Astrocyte of the cerebellum (primary cell): ENCODE measurements around the gene WDR6.

Experiments
- DNase-seq: peaks from one replicate; pipeline ENCODE4 v3.0.0-alpha.2; 2011; ENCODE audit warnings: low read depth
- H3K4me3 ChIP-seq: 2 replicates; pipeline ENCODE4 v1.5.1; 2011; ENCODE audit warnings: mild to moderate bottlenecking, low read depth, low read length, moderate library complexity
- in situ Hi-C: cut with HindIII; loops from 2 replicates; pipeline ENCODE4 v1.10.0; 2017; ENCODE audit warnings: low sequenced_read_pairs
- TF ChIP-seq, protein P1 (sequence below): IDR thresholded peaks from 2 replicates; pipeline ENCODE4 v1.5.1; 2012; ENCODE audit warnings: low read length, low read depth, moderate library complexity, mild to moderate bottlenecking; ENCODE audit errors: missing control alignments

The WDR6 gene

DNA sequence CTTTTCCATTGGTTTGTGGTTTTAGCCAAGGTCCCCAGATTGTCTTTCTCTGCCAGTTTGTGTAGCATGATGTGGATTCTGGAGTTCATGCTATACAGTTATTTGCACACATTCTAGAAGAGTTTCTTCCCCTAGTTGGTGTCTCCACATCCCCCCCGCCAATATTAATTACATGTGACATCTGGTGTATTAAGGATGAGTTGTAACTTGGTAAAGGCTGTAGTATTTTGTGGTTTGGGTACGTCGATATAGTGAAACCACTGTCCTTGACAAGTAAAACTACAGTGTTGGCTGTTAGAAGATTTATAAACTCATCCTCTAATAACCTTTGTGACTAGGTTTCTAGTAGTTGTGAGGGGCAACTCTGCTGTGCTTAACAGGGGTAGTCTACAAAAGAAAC is 40.8 kb upstream of the WDR6 start:
- no peak overlapping the region for H3K4me3 ChIP-seq
- in situ Hi-C loops = no loop called here
- DNase-seq = no peak
- TF ChIP-seq, protein P1, sequence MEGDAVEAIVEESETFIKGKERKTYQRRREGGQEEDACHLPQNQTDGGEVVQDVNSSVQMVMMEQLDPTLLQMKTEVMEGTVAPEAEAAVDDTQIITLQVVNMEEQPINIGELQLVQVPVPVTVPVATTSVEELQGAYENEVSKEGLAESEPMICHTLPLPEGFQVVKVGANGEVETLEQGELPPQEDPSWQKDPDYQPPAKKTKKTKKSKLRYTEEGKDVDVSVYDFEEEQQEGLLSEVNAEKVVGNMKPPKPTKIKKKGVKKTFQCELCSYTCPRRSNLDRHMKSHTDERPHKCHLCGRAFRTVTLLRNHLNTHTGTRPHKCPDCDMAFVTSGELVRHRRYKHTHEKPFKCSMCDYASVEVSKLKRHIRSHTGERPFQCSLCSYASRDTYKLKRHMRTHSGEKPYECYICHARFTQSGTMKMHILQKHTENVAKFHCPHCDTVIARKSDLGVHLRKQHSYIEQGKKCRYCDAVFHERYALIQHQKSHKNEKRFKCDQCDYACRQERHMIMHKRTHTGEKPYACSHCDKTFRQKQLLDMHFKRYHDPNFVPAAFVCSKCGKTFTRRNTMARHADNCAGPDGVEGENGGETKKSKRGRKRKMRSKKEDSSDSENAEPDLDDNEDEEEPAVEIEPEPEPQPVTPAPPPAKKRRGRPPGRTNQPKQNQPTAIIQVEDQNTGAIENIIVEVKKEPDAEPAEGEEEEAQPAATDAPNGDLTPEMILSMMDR = no peak

DNA sequence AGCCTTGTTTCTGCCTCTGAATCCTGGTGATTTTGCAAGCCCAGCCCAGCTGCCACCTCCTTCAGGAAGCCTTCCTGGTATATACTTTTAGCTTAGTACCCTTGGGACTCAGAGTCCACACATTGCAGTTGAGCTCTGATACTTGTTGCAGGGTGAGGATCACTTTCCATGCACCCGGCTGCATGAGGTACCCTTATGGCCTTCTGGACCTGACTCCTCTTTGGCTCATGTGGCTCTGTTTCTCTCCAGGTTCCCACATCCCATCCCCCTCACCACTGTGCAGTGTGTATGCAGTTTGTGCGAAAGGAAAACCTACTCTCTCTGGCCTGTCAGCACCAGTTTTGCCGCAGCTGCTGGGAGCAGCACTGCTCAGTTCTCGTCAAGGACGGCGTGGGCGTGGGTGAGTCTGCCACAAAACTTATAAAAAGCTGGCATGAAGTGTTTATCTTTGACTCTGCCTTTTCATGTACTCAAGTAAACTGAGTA is 40.3 kb upstream of the WDR6 start:
- no peak for DNase-seq
- no peak overlapping the region for H3K4me3 ChIP-seq
- TF ChIP-seq, protein P1 = no peak
- in situ Hi-C loops = no loop called here

DNA sequence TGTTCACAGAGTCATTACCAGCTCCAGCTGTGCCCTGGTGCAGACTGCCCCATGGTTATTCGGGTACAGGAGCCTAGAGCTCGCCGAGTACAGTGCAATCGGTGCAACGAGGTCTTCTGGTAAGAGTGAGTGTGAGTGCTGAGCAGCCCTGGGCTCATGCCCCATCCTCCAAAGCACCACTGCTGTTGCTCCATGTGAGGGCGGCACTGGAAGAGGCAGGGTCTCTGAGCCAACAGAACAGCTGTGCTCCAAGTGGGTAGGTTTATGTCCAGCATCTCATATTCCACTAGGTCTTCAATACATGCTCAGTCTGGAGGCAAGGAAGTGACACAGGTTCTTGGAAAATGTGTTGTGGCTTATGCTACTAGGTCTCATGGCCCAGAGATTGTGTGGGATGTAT is 36.6 kb upstream of the WDR6 start:
- TF ChIP-seq, protein P1 = no peak
- DNase-seq = no peak
- in situ Hi-C loops = no loop called here
- H3K4me3 ChIP-seq = no peak overlapping the region

DNA sequence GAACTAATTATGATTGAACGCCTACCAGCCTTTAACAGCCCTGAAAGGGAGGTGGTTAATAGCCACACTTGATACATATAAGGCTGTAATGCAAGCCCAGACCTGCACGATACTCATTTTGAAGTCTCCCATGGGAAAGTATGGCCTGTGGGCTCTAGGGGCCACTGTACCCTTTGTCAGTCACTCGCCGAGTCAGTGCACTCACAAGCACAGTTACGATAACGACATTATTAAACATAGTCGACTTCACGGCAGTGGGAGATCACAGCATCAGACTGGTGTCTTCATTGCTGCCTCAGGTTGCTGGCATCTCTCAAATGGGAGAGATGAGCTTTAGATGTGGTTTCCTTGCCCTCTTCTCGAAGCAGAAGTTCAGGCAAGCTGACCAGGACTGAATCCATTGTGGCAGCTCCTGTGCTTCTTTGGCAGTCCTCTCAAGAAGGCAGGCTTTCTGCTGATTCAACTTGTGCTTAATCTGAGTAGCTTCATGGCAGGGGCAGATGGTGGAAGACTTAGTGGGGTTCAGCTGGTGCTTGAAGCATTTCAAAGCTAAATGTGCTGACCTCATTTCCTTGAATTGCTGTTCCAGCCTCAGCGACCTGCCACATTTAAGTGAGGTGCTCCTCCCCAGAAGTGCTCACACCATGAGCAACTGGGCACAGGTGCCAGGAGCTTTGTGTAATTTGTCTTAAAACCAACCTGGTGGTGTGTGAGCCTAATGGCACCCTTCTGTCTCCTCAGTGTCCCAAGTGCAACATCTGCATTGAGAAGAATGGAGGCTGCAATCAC is 32.9 kb upstream of the WDR6 start:
- H3K4me3 ChIP-seq = no peak overlapping the region
- DNase-seq = no peak
- TF ChIP-seq, protein P1 = no peak
- in situ Hi-C loops = no loop called here

DNA sequence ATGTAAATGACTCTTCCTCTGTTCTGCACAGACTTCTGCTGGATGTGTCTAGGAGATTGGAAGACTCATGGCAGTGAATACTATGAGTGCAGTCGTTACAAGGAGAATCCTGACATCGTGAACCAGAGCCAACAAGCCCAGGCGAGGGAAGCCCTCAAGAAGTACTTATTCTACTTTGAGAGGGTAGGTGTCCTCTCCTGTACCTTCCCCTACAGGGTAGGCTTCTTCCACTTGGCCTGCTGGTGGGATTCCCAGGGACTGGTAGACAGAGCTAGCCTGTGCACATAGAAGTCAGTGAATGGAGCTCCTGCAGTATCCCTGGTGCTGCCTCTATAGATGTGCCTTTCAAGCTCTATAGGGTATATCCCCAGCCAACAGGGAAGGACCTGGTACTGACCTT is 27.7 kb upstream of the WDR6 start:
- TF ChIP-seq, protein P1 = no peak
- in situ Hi-C loops = no loop called here
- no peak for DNase-seq
- H3K4me3 ChIP-seq = no peak overlapping the region

DNA sequence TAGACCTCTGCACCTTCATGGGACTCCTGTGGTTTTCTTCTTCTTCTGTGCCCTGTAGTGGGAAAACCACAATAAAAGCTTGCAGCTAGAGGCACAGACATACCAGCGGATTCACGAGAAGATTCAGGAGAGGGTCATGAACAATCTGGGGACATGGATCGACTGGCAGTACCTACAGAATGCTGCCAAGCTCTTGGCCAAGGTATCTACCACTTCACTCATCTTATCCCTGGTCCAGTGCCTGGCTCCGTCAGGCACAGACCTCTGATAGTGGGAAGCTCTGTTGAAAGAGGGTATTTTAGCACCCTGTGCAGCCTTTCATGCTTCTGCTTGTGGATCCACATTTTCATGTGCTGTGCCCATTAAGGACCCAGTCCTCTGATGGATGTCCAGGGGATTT is 26.9 kb upstream of the WDR6 start:
- TF ChIP-seq, protein P1 = no peak
- no peak overlapping the region for H3K4me3 ChIP-seq
- DNase-seq = no peak
- in situ Hi-C loops = no loop called here
